Measurements from ENCODE around the gene SFSWAP. TPM values are rescaled to one million over a fixed set of nuclear protein-coding genes. Genes with fewer than 3 reads are reported as not detected.

The SFSWAP gene
- polyA plus RNA-seq, 4 donors: 43.4 to 50.2 (median 44.9) TPM

GRCh38 chr12:131783915-131784541, 73.1 kb downstream of the SFSWAP start:
- no peak for DNase-seq (ENCODE audit: low read depth in 4 of 4, low spot score in 3 of 4)

- no peak for DNase-seq (ENCODE audit: low read depth in 4 of 4, low spot score in 3 of 4)
These were observed 74.2 kb downstream of the SFSWAP start for GRCh38 chr12:131784909-131785762.

- DNase-seq (ENCODE audit: low read depth in 4 of 4, low spot score in 3 of 4): no peak
These were observed 75.0 kb downstream of the SFSWAP start for GRCh38 chr12:131785763-131786330.

- no peak for DNase-seq (ENCODE audit: low read depth in 4 of 4, low spot score in 3 of 4)
These were observed 75.4 kb downstream of the SFSWAP start for GRCh38 chr12:131786331-131786730.

- no peak for DNase-seq (ENCODE audit: low read depth in 4 of 4, low spot score in 3 of 4)
These were observed 76.3 kb downstream of the SFSWAP start for GRCh38 chr12:131787143-131787660.

GRCh38 chr12:131788070-131788469, 77.2 kb downstream of the SFSWAP start:
- no peak for DNase-seq (ENCODE audit: low read depth in 4 of 4, low spot score in 3 of 4)

- no peak for DNase-seq (ENCODE audit: low read depth in 4 of 4, low spot score in 3 of 4)
These were observed 78.7 kb downstream of the SFSWAP start for GRCh38 chr12:131789638-131790037.

GRCh38 chr12:131793243-131794022, 82.5 kb downstream of the SFSWAP start:
- DNase-seq (ENCODE audit: low read depth in 4 of 4, low spot score in 3 of 4): no peak

GRCh38 chr12:131794061-131794460, 83.2 kb downstream of the SFSWAP start:
- DNase-seq (ENCODE audit: low read depth in 4 of 4, low spot score in 3 of 4): no peak

- DNase-seq (ENCODE audit: low read depth in 4 of 4, low spot score in 3 of 4): no peak
These were observed 83.7 kb downstream of the SFSWAP start for GRCh38 chr12:131794573-131794972.

- no peak for DNase-seq (ENCODE audit: low read depth in 4 of 4, low spot score in 3 of 4)
These were observed 84.2 kb downstream of the SFSWAP start for GRCh38 chr12:131795064-131795463.

- DNase-seq (ENCODE audit: low read depth in 4 of 4, low spot score in 3 of 4): no peak
These were observed 85.0 kb downstream of the SFSWAP start for GRCh38 chr12:131795690-131796410.

GRCh38 chr12:131796411-131796736, 85.5 kb downstream of the SFSWAP start:
- DNase-seq (ENCODE audit: low read depth in 4 of 4, low spot score in 3 of 4): no peak

- DNase-seq (ENCODE audit: low read depth in 4 of 4, low spot score in 3 of 4): no peak
These were observed 86.1 kb downstream of the SFSWAP start for GRCh38 chr12:131796754-131797587.

GRCh38 chr12:131797588-131797934, 86.7 kb downstream of the SFSWAP start:
- no peak for DNase-seq (ENCODE audit: low read depth in 4 of 4, low spot score in 3 of 4)

GRCh38 chr12:131799195-131799594, 88.3 kb downstream of the SFSWAP start:
- DNase-seq (ENCODE audit: low read depth in 4 of 4, low spot score in 3 of 4): no peak

GRCh38 chr12:131799828-131800593, 89.1 kb downstream of the SFSWAP start:
- no peak for DNase-seq (ENCODE audit: low read depth in 4 of 4, low spot score in 3 of 4)

- no peak for DNase-seq (ENCODE audit: low read depth in 4 of 4, low spot score in 3 of 4)
These were observed 89.8 kb downstream of the SFSWAP start for GRCh38 chr12:131800594-131801135.
